ENCODE measurements around the gene TMEM213. TPM values are rescaled to one million over a fixed set of nuclear protein-coding genes. Genes with fewer than 3 reads are reported as not detected.

TMEM213 gene
- polyA plus RNA-seq, 1 donor (not counting 4 experiments of a cell fraction or from before 2014, with no cell fraction given): not detected

DNA sequence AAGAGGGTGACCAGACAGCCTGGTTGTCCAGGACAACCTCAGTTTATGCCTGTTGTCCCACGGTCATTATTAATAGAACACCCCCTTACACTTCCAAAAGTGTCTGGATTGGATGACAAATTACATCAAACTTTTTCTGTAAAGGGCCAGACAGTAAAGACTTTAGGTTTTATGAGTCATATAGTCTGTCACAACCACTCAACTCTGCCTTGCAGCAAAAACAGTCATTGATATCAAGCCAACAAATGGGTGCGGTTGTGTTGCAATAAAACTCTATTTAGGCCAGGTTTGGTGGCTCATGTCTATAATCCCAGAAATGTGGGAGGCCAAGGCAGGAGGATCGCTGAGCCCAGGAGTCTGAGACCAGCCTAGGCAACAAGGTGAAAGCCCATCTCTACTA, 66.9 kb downstream of the TMEM213 start:
- dilution Hi-C loops (cut with MboI; ENCODE audit: extremely low pct_ligation_motif_present, low sequenced_read_pairs): no loop called here
- Histone ChIP-seq H3K9me3 (ENCODE audit: control insufficient read depth, low read depth, low read length) (no peaks in the 10 kb centered on the region), H3K4me3 (ENCODE audit: control insufficient read depth in 2 of 3, extremely low read depth in 1 of 3, insufficient read depth in 2 of 3, low read depth in 1 of 3, low read length in 3 of 3) (no peak overlapping the region), H3K79me2 (ENCODE audit: control insufficient read depth, insufficient read depth, low read length) (no peaks in the 10 kb centered on the region), H3K36me3 (ENCODE audit: control insufficient read depth in 2 of 2, extremely low read depth in 1 of 2, insufficient read depth in 2 of 2, low read length in 2 of 2) (peaks cover 2% of the 10 kb centered on the region in 2 experiments), H3K27ac (ENCODE audit: control insufficient read depth, insufficient read depth, low read length) (no peak overlapping the region), H3K9ac (ENCODE audit: control insufficient read depth, extremely low read depth, insufficient read depth, low read length) (no peak overlapping the region), H3K9me1 (ENCODE audit: control insufficient read depth, extremely low read depth, insufficient read depth, low read length) (no peaks in the 10 kb centered on the region), H3K4me2 (ENCODE audit: control insufficient read depth, extremely low read depth, insufficient read depth, low read depth, low read length) (no peak overlapping the region), H3K27me3 (ENCODE audit: control insufficient read depth, extremely low read depth, insufficient read depth, low read length) (no peaks in the 10 kb centered on the region), H3K4me1 (ENCODE audit: control insufficient read depth, extremely low read depth, insufficient read depth, low read length) (peaks cover 8% of the 10 kb centered on the region), H4K20me1 (ENCODE audit: control insufficient read depth, extremely low read depth, insufficient read depth, low read length) (no peaks in the 10 kb centered on the region), H2AFZ (ENCODE audit: control insufficient read depth, low read length) (no peak overlapping the region)
- peak; percentile 60 for FAIRE-seq
- peak; percentile 77 for DNase-seq (ENCODE audit: low read depth, low spot score)
- TF ChIP-seq, protein P1, sequence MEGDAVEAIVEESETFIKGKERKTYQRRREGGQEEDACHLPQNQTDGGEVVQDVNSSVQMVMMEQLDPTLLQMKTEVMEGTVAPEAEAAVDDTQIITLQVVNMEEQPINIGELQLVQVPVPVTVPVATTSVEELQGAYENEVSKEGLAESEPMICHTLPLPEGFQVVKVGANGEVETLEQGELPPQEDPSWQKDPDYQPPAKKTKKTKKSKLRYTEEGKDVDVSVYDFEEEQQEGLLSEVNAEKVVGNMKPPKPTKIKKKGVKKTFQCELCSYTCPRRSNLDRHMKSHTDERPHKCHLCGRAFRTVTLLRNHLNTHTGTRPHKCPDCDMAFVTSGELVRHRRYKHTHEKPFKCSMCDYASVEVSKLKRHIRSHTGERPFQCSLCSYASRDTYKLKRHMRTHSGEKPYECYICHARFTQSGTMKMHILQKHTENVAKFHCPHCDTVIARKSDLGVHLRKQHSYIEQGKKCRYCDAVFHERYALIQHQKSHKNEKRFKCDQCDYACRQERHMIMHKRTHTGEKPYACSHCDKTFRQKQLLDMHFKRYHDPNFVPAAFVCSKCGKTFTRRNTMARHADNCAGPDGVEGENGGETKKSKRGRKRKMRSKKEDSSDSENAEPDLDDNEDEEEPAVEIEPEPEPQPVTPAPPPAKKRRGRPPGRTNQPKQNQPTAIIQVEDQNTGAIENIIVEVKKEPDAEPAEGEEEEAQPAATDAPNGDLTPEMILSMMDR (optimal IDR thresholded peaks at IDR 0.05 in 1 of 3, IDR thresholded peaks at IDR 0.05 in 1 of 3, conservative IDR thresholded peaks at IDR 0.05 in 1 of 3; ENCODE audit: extremely low read depth in 1 of 3, insufficient read depth in 2 of 3, low read length in 3 of 3): no peak
- no peak for TF ChIP-seq EZH2 (IDR thresholded peaks at IDR 0.05; ENCODE audit: low read length)

DNA sequence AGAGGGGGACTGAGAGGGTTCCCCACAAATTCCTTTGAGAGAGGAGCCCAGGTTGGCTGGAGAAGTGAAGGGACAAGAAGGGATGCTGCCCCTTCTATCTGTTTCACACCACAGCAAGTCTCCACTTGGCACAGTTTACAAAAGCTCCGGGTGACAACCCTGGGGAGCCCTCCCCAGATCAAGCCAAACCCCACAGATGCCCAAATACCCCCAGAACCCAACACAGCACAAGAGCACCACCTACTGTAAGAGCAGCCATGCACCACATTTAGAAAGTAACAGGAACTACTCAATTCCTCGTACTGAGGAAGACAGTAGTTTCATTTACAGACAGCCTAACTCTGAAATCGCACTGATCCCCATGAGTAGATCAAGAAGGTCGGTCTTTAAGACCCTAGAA, 68.0 kb downstream of the TMEM213 start:
- Histone ChIP-seq H3K27ac (ENCODE audit: control insufficient read depth, insufficient read depth, low read length) (no peak overlapping the region), H3K4me3 (ENCODE audit: control insufficient read depth in 2 of 3, extremely low read depth in 1 of 3, insufficient read depth in 2 of 3, low read depth in 1 of 3, low read length in 3 of 3) (no peak overlapping the region), H3K4me1 (ENCODE audit: control insufficient read depth, extremely low read depth, insufficient read depth, low read length) (peaks cover 10% of the 10 kb centered on the region), H3K79me2 (ENCODE audit: control insufficient read depth, insufficient read depth, low read length) (no peaks in the 10 kb centered on the region), H3K9me3 (ENCODE audit: control insufficient read depth, low read depth, low read length) (no peaks in the 10 kb centered on the region), H3K36me3 (ENCODE audit: control insufficient read depth in 2 of 2, extremely low read depth in 1 of 2, insufficient read depth in 2 of 2, low read length in 2 of 2) (peaks cover 2% of the 10 kb centered on the region in 2 experiments), H3K27me3 (ENCODE audit: control insufficient read depth, extremely low read depth, insufficient read depth, low read length) (no peaks in the 10 kb centered on the region), H2AFZ (ENCODE audit: control insufficient read depth, low read length) (no peak overlapping the region), H4K20me1 (ENCODE audit: control insufficient read depth, extremely low read depth, insufficient read depth, low read length) (no peaks in the 10 kb centered on the region), H3K9ac (ENCODE audit: control insufficient read depth, extremely low read depth, insufficient read depth, low read length) (no peak overlapping the region), H3K4me2 (ENCODE audit: control insufficient read depth, extremely low read depth, insufficient read depth, low read depth, low read length) (no peak overlapping the region), H3K9me1 (ENCODE audit: control insufficient read depth, extremely low read depth, insufficient read depth, low read length) (no peaks in the 10 kb centered on the region)
- FAIRE-seq (no peak), DNase-seq (ENCODE audit: low read depth, low spot score) (no peak)
- dilution Hi-C loops (cut with MboI; ENCODE audit: extremely low pct_ligation_motif_present, low sequenced_read_pairs): no loop called here
- TF ChIP-seq, protein P1 (optimal IDR thresholded peaks at IDR 0.05 in 1 of 3, IDR thresholded peaks at IDR 0.05 in 1 of 3, conservative IDR thresholded peaks at IDR 0.05 in 1 of 3; ENCODE audit: extremely low read depth in 1 of 3, insufficient read depth in 2 of 3, low read length in 3 of 3): peak; percentile 44 to 69 (median 63)
- no peak for TF ChIP-seq EZH2 (IDR thresholded peaks at IDR 0.05; ENCODE audit: low read length)

Data from keratinocyte (primary cell).